HG02970 (cell line): ENCODE measurements around the gene BMP8A.
"Not testable (repeated sequence)": the region's sequence is repeated elsewhere in the genome, so short reads cannot be mapped to it uniquely, and the experiment has no call there.

Experiments
- ATAC-seq: cut with Tn5 transposase; IDR thresholded peaks from one replicate; pipeline ENCODE4 v1.9.1; 2021; ENCODE audit warnings: mild to moderate bottlenecking, moderate library complexity, moderate number of reproducible peaks; ENCODE audit not compliant: unreplicated experiment, low FRiP score

Gene BMP8A

GRCh38 chr1:39501666-39502065 lies 10.2 kb downstream of the BMP8A start:
- ATAC-seq: no peak

DNA sequence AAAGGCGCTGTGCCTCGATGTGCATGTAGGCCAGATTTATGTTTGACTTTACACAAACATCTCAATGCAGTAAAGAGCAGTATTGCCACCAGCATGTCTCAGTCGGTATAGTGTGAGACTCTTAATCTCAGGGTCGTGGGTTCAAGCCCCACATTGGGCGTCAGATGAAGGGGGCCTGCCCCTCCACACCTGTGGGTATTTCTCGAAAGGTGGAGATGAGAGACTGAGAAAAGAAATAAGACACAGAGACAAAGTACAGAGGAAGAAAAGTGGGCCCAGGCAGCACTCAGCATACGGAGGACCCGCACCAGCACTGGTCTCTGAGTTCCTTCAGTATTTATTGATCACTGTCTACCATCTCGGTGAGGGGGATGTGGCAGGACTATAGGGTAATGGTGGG lies 13.0 kb downstream of the BMP8A start:
- ATAC-seq: not testable (repeated sequence)

DNA sequence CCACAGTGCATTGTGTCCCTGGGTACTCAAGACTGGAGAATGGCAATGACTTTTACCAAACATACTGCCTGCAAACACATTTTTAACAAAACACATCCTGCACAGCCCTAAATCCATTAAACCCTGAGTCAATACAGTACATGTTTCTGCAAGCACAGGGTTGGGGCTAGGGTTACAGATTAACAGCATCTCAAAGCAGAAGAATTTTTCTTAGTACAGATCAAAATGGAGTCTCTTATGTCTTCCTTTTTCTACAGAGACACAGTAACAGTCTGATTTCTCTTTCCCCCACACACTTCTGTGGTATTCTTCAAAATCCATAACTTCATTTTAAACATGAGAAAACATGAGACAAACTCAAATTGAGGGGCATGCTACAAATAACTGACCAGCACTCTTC lies 13.9 kb downstream of the BMP8A start:
- ATAC-seq: no peak

DNA sequence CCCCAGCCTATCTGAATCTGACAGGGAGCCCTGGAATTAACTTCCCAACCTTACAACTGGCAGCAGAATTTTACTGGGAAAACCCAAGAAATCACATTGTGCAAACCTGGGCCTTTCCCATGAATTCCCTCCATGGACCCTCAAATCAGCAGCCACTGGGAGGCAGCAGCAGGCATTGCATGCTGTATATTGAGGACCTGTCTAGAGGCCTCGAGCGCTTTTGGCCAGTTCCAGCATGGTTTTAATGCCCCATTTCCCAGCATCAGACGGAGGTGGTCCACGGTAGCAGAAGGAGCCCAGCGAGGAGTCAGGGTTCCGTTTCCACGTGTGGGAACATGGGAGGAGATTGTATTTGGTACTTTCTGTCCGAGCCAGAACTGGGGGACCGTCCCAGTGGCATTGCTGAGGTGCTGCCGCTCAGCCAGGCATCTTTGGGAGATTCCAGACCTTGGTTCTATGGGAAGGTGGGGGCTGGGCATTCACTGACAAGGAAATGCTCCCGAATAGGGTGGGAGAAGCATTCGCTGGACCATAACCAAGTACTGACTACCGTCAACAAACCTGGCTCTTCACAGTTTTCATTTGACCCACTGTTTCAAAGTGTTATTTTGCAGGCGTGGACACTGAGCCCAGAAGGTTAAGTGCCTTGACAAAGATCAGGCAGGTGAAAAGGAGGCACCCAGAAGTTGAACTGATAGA lies 15.9 kb downstream of the BMP8A start:
- no peak for ATAC-seq

DNA sequence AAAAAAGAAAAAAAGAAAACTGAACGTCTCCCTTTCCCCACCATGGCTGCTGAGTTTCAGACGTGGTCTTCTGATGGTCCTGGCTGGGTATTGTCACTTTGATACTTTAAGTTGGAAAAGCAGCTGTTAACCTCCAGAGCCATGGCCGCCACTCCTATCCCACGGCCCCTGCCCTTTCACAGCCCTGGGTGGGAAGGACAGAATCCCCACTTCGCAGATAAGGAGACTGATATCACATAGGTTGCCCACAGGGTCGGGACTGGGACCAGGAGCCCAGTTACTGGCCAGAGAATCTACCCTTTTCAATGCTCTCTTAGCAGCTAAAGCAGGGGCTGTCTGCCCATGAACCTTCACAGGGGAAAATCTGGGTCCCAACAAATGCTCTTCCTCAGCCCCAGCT lies 16.8 kb downstream of the BMP8A start:
- no peak for ATAC-seq

- no peak for ATAC-seq
Observed at GRCh38 chr1:39508857-39509305, 17.4 kb downstream of the BMP8A start.

- ATAC-seq: no peak
Observed at GRCh38 chr1:39509360-39510009, 18.0 kb downstream of the BMP8A start.

- not testable (repeated sequence) for ATAC-seq
Observed at GRCh38 chr1:39510570-39511186, 19.2 kb downstream of the BMP8A start.

DNA sequence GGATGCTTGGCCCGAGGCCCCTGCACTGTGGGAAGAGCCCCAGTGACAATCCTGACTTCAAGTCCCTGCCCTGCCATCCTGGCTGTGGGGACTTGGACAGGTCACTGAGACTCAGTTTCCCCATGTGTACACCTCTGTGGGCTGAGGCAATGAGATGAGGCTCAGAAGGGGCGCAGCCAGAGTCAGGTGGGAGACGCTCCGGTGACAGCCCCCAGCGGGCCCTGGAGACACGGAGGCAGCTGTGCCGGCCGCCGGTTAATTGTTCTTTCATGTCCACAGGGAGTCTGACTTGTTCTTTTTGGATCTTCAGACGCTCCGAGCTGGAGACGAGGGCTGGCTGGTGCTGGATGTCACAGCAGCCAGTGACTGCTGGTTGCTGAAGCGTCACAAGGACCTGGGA lies 20.0 kb downstream of the BMP8A start:
- not testable (repeated sequence) for ATAC-seq

DNA sequence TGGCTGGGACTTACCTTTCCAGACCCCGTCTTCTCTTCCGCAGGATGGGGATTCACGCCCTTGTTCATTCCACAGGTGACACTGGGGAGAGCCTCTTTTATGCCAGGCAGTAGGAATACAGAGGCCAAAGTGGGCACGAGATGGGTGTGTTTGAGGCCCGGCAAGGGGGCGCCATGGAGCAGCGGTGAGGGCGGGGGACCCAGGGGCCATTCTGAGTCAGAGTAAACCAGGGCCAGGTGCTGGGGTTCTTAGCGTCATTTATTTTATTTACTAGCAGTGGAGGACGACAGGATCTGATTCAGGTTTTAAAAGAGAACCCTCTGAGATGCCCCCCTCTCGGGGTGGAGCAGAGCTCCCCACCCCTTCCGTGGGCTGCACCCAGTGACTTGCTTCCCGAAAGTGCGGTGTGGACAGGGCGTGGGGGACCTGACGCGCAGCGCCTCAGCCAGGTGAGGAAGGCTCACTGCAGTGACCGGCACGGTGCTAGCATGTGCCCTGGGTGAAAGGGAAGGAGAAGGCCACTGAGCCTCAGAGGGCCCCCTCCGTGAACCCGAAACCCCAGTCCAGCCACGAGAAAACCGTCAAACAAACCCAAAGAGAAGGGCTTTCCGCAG lies 20.9 kb downstream of the BMP8A start:
- not testable (repeated sequence) for ATAC-seq

- ATAC-seq: not testable (repeated sequence)
Observed at GRCh38 chr1:39514710-39515124, 23.3 kb downstream of the BMP8A start.

GRCh38 chr1:39515131-39516086 lies 24.0 kb downstream of the BMP8A start:
- ATAC-seq: not testable (repeated sequence)

GRCh38 chr1:39516841-39517240 lies 25.4 kb downstream of the BMP8A start:
- not testable (repeated sequence) for ATAC-seq

DNA sequence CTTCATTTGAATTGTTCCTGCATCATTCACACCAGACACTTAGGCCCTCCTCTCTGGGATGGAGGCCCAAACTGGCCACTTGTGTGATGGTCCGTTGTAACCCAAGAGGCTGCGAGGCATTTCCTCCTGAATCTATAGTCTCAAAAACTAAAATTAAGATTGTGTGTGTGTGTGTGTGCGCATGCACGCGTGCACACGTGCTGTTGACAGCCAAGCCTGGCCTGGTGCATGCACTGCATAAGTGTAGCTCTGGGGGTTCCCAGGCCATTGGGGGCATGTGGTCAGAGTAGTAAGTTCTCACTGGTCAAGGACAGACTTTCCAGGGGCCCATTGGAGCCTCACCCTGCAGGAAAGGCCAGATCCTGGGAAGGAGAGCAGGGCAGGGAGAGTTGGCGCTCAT lies 26.5 kb downstream of the BMP8A start:
- not testable (repeated sequence) for ATAC-seq

- ATAC-seq: not testable (repeated sequence)
Observed at GRCh38 chr1:39519376-39519775, 27.9 kb downstream of the BMP8A start.

GRCh38 chr1:39522221-39522620 lies 30.8 kb downstream of the BMP8A start:
- ATAC-seq: not testable (repeated sequence)

GRCh38 chr1:39522661-39523567 lies 31.5 kb downstream of the BMP8A start:
- no peak for ATAC-seq

GRCh38 chr1:39524171-39524570 lies 32.7 kb downstream of the BMP8A start:
- no peak for ATAC-seq
